HepG2 (cell line): ENCODE data around the gene TTLL8.

Experiments
- AGO1 ChIP-seq: fragments of 200-400 bp; formaldehyde crosslinking; IDR thresholded peaks from 2 replicates; pipeline ENCODE4 v1.6.1; 2017; ENCODE audit warnings: mild to moderate bottlenecking, low read depth, low read length, moderate library complexity; ENCODE audit not compliant: poor library complexity, severe bottlenecking
- ATF3 ChIP-seq: sonication (generic); formaldehyde crosslinking; IDR thresholded peaks from 2 replicates; pipeline ENCODE4 v1.4.0; 2020; ENCODE audit warnings: missing genetic modification reagents
- POLR2G ChIP-seq: fragments of 200-400 bp; formaldehyde crosslinking; IDR thresholded peaks from 2 replicates; pipeline ENCODE4 v1.6.1; 2018; ENCODE audit warnings: mild to moderate bottlenecking, low read depth, low read length, moderate library complexity
- XBP1 ChIP-seq: sonication (generic); formaldehyde crosslinking; IDR thresholded peaks from 2 replicates; pipeline ENCODE4 v1.5.0; 2020; ENCODE audit warnings: missing genetic modification reagents
- ZBTB25 ChIP-seq: IDR thresholded peaks from 2 replicates; pipeline ENCODE4 v1.6.1; 2018; ENCODE audit warnings: missing genetic modification reagents
- ZBTB4 ChIP-seq: sonication (generic); formaldehyde crosslinking; IDR thresholded peaks from 2 replicates; pipeline ENCODE4 v1.4.0; 2020; ENCODE audit warnings: missing genetic modification reagents, mild to moderate bottlenecking, borderline replicate concordance
- ZBTB43 ChIP-seq: sonication (generic); formaldehyde crosslinking; conservative IDR thresholded peaks from 2 replicates; pipeline ENCODE4 v1.4.0; 2020; ENCODE audit warnings: missing genetic modification reagents
- ZNF672 ChIP-seq: sonication (generic); formaldehyde crosslinking; IDR thresholded peaks from 2 replicates; pipeline ENCODE4 v1.8.1; 2022; ENCODE audit warnings: missing genetic modification reagents

- TF ChIP-seq ZNF672 = no peak
- no peak for TF ChIP-seq ZBTB43 (CRISPR knock-in tag)
- TF ChIP-seq AGO1 = no peak
- no peak for TF ChIP-seq ZBTB4 (CRISPR knock-in tag)
- no peak for TF ChIP-seq ZBTB25 (CRISPR knock-in tag)
- TF ChIP-seq ATF3 (CRISPR knock-in tag) = no peak
- no peak for TF ChIP-seq XBP1 (CRISPR knock-in tag)
- no peak for TF ChIP-seq POLR2G
Observed at GRCh38 chr22:49969751-49970527, 88.2 kb downstream of the TTLL8 start.
